Lung (tissue), 12 donors: Measurements from ENCODE around the gene LARGE1. TPM values are rescaled to one million over a fixed set of nuclear protein-coding genes. Genes with fewer than 3 reads are reported as not detected.
A peak's percentile ranks its signal among the peaks of the same experiment; 100 is the strongest.

ENCODE experiments used
- ATAC-seq: fragments of 200-7000 bp; cut with Tn5 transposase; one replicate; pipeline ENCODE4 v1.9.1; 2020; ENCODE audit warnings: moderate number of reproducible peaks; ENCODE audit not compliant: insufficient read depth, low FRiP score
- DNase-seq, 3 donors: peaks; one replicate each; pipeline ENCODE4 v3.0.0-alpha.2; 2013 to 2017
- H3K27ac ChIP-seq, 2 donors: one replicate each; pipeline ENCODE4 v1.5.1; 2013; ENCODE audit warnings: mild to moderate bottlenecking in 2 of 2, moderate library complexity in 2 of 2, control low read depth in 1 of 2, inconsistent platforms in 1 of 2, low read depth in 1 of 2, low read length in 1 of 2
- H3K27me3 ChIP-seq, 3 donors: one replicate each; pipeline ENCODE4 v1.5.1; 2013; ENCODE audit warnings: low read length in 2 of 3; ENCODE audit not compliant: control insufficient read depth in 3 of 3, insufficient read depth in 3 of 3
- H3K36me3 ChIP-seq, 4 donors: one replicate each; pipeline ENCODE4 v1.5.1; 2013; ENCODE audit warnings: low read length in 4 of 4, mild to moderate bottlenecking in 1 of 4, moderate library complexity in 1 of 4; ENCODE audit not compliant: control insufficient read depth in 4 of 4, insufficient read depth in 4 of 4
- H3K4me1 ChIP-seq, 5 donors: one replicate each; pipeline ENCODE4 v1.5.1; 2013; ENCODE audit warnings: low read length in 5 of 5, mild to moderate bottlenecking in 2 of 5, moderate library complexity in 1 of 5; ENCODE audit not compliant: control insufficient read depth in 5 of 5, insufficient read depth in 5 of 5
- H3K4me3 ChIP-seq: one replicate; pipeline ENCODE4 v1.5.1; 2013; ENCODE audit warnings: mild to moderate bottlenecking, control low read depth, moderate library complexity
- H3K9ac ChIP-seq, 2 donors: one replicate each; pipeline ENCODE4 v1.5.1; 2013; ENCODE audit warnings: low read length in 2 of 2, control low read depth in 1 of 2; ENCODE audit not compliant: insufficient read depth in 1 of 2
- H3K9me3 ChIP-seq, 4 donors: one replicate each; pipeline ENCODE4 v1.5.1; 2013; ENCODE audit warnings: low read length in 3 of 4, mild to moderate bottlenecking in 1 of 4, moderate library complexity in 1 of 4; ENCODE audit not compliant: control insufficient read depth in 4 of 4, insufficient read depth in 3 of 4
- CTCF ChIP-seq: IDR thresholded peaks from 2 replicates; pipeline ENCODE4 v1.5.1; 2012; ENCODE audit warnings: mild to moderate bottlenecking; ENCODE audit errors: control extremely low read depth, extremely low read depth
- WGBS, 2 donors: extraction: QIAGEN DNeasy Blood & Tissue Kit; methylation state at CpG; one replicate each; pipeline ENCODE4 v1.1.7; 2013; 5-methylcytosine and 5-hydroxymethylcytosine counted together
- polyA plus RNA-seq, 2 donors: library from polyadenylated mRNA; stranded (reverse); fragments of 200-250 nt; gene quantifications; one replicate each; pipeline ENCODE4 v1.2.1, GENCODE V29; 2013
- total RNA-seq, 2 donors: library from RNA; depleted of rRNA in 1 of 2; stranded (reverse); fragments of >200 nt in 1 of 2; gene quantifications; one replicate each; pipeline ENCODE4 v1.2.1, GENCODE V29; 2014 to 2021
- donor health status: control.
- donor health status: control.
- donor health status: Bipolar disorder and iron deficiency.
- donor health status: healthy.
- donor health status: DM: yes; HTN: yes; CAD: no.

Gene LARGE1
- total and polyA plus RNA-seq, 4 donors, result 2.9 to 41.1 (median 15.4) TPM

DNA sequence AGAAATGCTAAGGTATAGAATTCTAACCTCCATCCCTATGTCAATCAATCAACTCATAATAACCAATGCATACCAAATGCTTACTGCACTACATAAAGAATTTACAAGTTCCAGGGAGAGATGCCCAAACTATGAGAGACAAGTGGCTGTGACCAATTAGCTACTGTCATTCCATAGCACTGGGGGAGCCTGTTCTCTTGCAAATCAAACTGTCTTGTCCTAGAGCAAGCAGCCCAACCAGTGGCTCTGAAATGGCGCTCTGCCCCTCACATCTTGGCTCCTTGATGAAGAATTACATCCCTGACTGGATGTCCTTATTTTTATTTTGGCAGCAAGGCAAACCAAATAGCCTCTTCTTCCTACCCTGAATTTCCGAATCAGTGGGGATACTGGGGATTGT is 589.7 kb downstream of the LARGE1 start:
- Histone ChIP-seq H3K9me3 (peaks cover 0 to 2% (median 0%) of the 10 kb centered on the region in 4 donors), H3K4me1 (peaks cover 0 to 8% (median 0%) of the 10 kb centered on the region in 5 donors), H3K9ac (no peak overlapping the region), H3K36me3 (peaks cover 0 to 2% (median 0%) of the 10 kb centered on the region in 4 donors), H3K27ac (no peak overlapping the region), H3K4me3 (no peak overlapping the region), H3K27me3 (no peaks in the 10 kb centered on the region)
- ATAC-seq (no peak), DNase-seq (no peak)
- 94 to 98% methylated on average over 2 of the region's 2 CpGs for WGBS, 2 donors
- TF ChIP-seq CTCF, result no peak

GRCh38 chr22:33329398-33329797 is 590.9 kb downstream of the LARGE1 start:
- Histone ChIP-seq H3K4me3 (no peak overlapping the region), H3K27ac (no peak overlapping the region), H3K9me3 (peaks cover 0 to 2% (median 0%) of the 10 kb centered on the region in 4 donors), H3K27me3 (no peaks in the 10 kb centered on the region), H3K4me1 (peaks cover 0 to 8% (median 0%) of the 10 kb centered on the region in 5 donors), H3K36me3 (peaks cover 0 to 2% (median 0%) of the 10 kb centered on the region in 4 donors), H3K9ac (no peak overlapping the region)
- no peak for TF ChIP-seq CTCF
- WGBS, 2 donors, result 16 to 43% methylated on average over 3 of the region's 3 CpGs
- ATAC-seq (no peak), DNase-seq (no peak)

DNA sequence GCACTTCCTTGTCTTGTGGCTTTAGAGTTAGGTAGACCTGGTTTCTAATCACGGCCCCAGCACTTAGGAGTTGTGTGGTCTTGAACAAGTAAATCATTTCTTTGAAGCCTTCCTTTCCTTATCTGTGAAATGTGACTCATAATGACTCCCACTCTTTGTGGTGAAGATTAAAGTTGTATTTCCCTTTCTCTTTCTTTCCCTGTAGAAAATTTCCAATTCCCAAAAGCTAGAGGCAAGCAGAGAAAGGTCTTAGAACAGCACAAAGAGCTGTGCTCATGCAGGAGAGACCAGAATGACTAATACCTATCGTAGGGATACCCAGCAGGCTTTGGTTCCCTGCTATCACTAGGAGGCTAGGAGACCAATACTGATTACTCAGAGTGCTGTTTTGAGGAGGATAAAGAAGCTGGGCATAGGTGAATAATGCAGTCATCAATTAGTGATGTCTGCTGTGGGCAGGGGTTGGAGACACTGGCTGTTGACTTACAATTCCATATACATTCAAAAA is 591.4 kb downstream of the LARGE1 start:
- no peak overlapping the region for H3K27ac ChIP-seq
- TF ChIP-seq CTCF, result no peak
- ATAC-seq (peak; percentile 62), DNase-seq (no peak)
- no peak overlapping the region for H3K4me3 ChIP-seq
- peaks cover 0 to 8% (median 0%) of the 10 kb centered on the region in 5 donors for H3K4me1 ChIP-seq
- no peak overlapping the region for H3K9ac ChIP-seq
- H3K9me3 ChIP-seq, result peaks cover 0 to 2% (median 0%) of the 10 kb centered on the region in 4 donors
- H3K27me3 ChIP-seq, result no peaks in the 10 kb centered on the region
- peaks cover 0 to 2% (median 0%) of the 10 kb centered on the region in 4 donors for H3K36me3 ChIP-seq
- WGBS, 2 donors, result 51 to 65% methylated on average over 2 of the region's 2 CpGs
